Natural killer cell (primary cell): ENCODE results near the gene PPDPF. TPM values are rescaled to one million over a fixed set of nuclear protein-coding genes. Genes with fewer than 3 reads are reported as not detected.

ENCODE experiments used
- ATAC-seq, 3 donors: fragments of 150-1000 bp in 2 of 3; fragments of 200-7000 bp in 1 of 3; cut with Tn5 transposase; 1 replicate in 1 of 3; 2 replicates in 2 of 3; pipeline ENCODE4 v1.10.0; 2021; ENCODE audit warnings: mild to moderate bottlenecking in 2 of 3, moderate library complexity in 2 of 3
- DNase-seq, 2 donors: peaks; one replicate each; pipeline versions ENCODE4 v3.0.0 to v3.0.0-alpha.2; 2013 to 2021; ENCODE audit warnings: mixed read lengths in 1 of 2
- H3K27ac ChIP-seq: one replicate; pipeline ENCODE4 v1.5.1; 2013; ENCODE audit warnings: mild to moderate bottlenecking, low read length
- H3K27me3 ChIP-seq: one replicate; pipeline ENCODE4 v1.6.1; 2013; ENCODE audit warnings: low read length; ENCODE audit not compliant: control insufficient read depth, insufficient read depth
- H3K36me3 ChIP-seq: one replicate; pipeline ENCODE4 v1.6.1; 2013; ENCODE audit warnings: low read length; ENCODE audit not compliant: control insufficient read depth, insufficient read depth
- H3K4me1 ChIP-seq: one replicate; pipeline ENCODE4 v1.6.1; 2013; ENCODE audit warnings: low read length; ENCODE audit not compliant: control insufficient read depth, insufficient read depth
- H3K4me3 ChIP-seq: one replicate; pipeline ENCODE4 v1.5.1; 2013; ENCODE audit warnings: low read length
- H3K9me3 ChIP-seq: one replicate; pipeline ENCODE4 v1.6.1; 2013; ENCODE audit warnings: low read length; ENCODE audit not compliant: control insufficient read depth, insufficient read depth
- H3K27ac Mint-ChIP-seq, 2 donors: one replicate each; pipeline ENCODE4 v1.8.0; 2022; ENCODE audit warnings: mild to moderate bottlenecking in 2 of 2, mixed read lengths in 2 of 2, moderate library complexity in 1 of 2
- H3K27me3 Mint-ChIP-seq, 2 donors: one replicate each; pipeline ENCODE4 v1.8.0; 2022; ENCODE audit warnings: low read depth in 2 of 2, mixed read lengths in 2 of 2
- H3K36me3 Mint-ChIP-seq: one replicate; pipeline ENCODE4 v1.8.0; 2022; ENCODE audit warnings: mixed read lengths
- H3K4me1 Mint-ChIP-seq, 2 donors: one replicate each; pipeline ENCODE4 v1.8.0; 2022; ENCODE audit warnings: mixed read lengths in 2 of 2
- H3K4me3 Mint-ChIP-seq: one replicate; pipeline ENCODE4 v1.8.0; 2022; ENCODE audit warnings: mild to moderate bottlenecking, moderate library complexity, mixed read lengths
- H3K9me3 Mint-ChIP-seq, 2 donors: one replicate each; pipeline ENCODE4 v1.8.0; 2022; ENCODE audit warnings: mixed read lengths in 2 of 2
- WGBS: methylation state at CpG from one replicate; pipeline ENCODE4 v1.1.7; 2013; ENCODE audit warnings: missing lambda C conversion rate; ENCODE audit not compliant: insufficient coverage; 5-methylcytosine and 5-hydroxymethylcytosine counted together
- intact Hi-C: fragments of 100-400 bp; cut with micrococcal nuclease; formaldehyde crosslinking; loops from one replicate; pipeline ENCODE4 v1.14.2; 2022
- total RNA-seq, 4 donors: library from RNA; stranded (reverse); fragments of 120-200 nt in 1 of 4; gene quantifications; one replicate each; pipeline versions ENCODE4 v1.2.3 to v1.2.4, GENCODE V29; 2013 to 2022
- TF ChIP-seq, protein P1 (sequence below): fragments of 200-600 bp; IDR thresholded peaks from one replicate; pipeline ENCODE4 v1.8.0; 2022; ENCODE audit warnings: antibody characterized with exemption

Gene PPDPF
- total RNA-seq, 3 donors from 2014 or later (not counting 1 experiment from before 2014, with no cell fraction given) = 95.5 to 197 (median 159) TPM

DNA sequence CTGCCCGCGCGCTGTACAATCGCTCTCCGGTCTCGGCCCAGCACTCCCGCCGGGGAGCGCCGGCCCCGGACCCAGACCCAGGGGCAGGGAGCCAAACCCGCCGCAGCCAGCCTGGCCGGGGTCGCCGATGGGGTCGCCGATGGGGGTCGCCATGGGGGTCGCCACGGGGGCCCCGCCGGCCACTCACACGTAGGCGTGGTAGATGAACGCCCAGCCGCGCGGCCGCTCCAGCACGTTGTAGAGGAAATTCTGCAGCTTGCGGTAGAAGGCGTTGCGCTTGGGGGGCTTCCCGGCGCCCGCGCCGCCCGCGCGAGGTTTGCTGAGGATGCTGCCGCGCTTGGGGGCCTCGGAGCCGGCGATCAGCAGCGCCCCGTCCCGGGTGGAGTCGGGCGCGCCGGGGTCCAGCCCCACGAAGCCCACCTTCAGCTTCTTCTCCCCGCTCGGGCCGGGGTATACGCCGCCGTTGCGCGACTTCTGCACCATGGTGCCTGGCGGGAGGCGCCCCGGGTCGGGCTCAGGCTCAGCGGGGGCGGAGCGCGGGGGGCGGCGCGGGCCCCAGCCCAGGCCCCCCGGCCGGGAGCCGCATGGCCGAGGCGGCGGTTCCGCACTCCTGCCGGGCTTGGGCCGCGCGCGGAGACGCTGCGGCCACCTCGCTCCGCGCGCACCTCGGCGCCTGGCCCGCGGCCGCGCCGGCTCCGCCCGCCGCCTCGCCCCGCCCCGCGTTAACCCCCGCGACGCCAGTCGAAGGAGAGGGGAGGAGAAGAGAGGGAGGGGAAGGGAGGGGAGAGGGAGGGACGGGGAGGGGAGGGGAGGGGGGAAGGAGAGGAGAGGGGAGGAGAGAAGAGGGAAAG is 48.4 kb upstream of the PPDPF start, which contains the start of gene KCNQ2:
TSS of gene KCNQ2 (minus strand) at position 675 of the 851 bp plus-strand sequence. CDS start at position 483, 192 bp downstream.
- ATAC-seq = peak in 2 of 3 donors; percentile 53 to 64
- intact Hi-C loops = no loop called here
- no peaks in the 10 kb centered on the region for H3K36me3 ChIP-seq
- WGBS = under 1% methylated on average over 109 of the region's 111 CpGs
- no peak within 1 kb of the TSS for H3K4me3 ChIP-seq
- TF ChIP-seq, protein P1, sequence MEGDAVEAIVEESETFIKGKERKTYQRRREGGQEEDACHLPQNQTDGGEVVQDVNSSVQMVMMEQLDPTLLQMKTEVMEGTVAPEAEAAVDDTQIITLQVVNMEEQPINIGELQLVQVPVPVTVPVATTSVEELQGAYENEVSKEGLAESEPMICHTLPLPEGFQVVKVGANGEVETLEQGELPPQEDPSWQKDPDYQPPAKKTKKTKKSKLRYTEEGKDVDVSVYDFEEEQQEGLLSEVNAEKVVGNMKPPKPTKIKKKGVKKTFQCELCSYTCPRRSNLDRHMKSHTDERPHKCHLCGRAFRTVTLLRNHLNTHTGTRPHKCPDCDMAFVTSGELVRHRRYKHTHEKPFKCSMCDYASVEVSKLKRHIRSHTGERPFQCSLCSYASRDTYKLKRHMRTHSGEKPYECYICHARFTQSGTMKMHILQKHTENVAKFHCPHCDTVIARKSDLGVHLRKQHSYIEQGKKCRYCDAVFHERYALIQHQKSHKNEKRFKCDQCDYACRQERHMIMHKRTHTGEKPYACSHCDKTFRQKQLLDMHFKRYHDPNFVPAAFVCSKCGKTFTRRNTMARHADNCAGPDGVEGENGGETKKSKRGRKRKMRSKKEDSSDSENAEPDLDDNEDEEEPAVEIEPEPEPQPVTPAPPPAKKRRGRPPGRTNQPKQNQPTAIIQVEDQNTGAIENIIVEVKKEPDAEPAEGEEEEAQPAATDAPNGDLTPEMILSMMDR = no peak
- H3K36me3 Mint-ChIP-seq = no peaks in the 10 kb centered on the region
- H3K4me1 Mint-ChIP-seq = peaks cover 0 to 6% of the 10 kb centered on the region in 2 donors
- no peaks in the 10 kb centered on the region for H3K4me1 ChIP-seq
- H3K27ac ChIP-seq = no peak within 1 kb of the TSS
- H3K9me3 Mint-ChIP-seq = no peaks in the 10 kb centered on the region
- peak in 1 of 2 donors; percentile 25 for DNase-seq
- H3K4me3 Mint-ChIP-seq = peak within 1 kb of the TSS; percentile 69
- no peak within 1 kb of the TSS for H3K27ac Mint-ChIP-seq
- peaks cover 31% of the 10 kb centered on the region for H3K27me3 ChIP-seq
- H3K27me3 Mint-ChIP-seq = peaks cover 18 to 25% of the 10 kb centered on the region in 2 donors
- no peaks in the 10 kb centered on the region for H3K9me3 ChIP-seq

DNA sequence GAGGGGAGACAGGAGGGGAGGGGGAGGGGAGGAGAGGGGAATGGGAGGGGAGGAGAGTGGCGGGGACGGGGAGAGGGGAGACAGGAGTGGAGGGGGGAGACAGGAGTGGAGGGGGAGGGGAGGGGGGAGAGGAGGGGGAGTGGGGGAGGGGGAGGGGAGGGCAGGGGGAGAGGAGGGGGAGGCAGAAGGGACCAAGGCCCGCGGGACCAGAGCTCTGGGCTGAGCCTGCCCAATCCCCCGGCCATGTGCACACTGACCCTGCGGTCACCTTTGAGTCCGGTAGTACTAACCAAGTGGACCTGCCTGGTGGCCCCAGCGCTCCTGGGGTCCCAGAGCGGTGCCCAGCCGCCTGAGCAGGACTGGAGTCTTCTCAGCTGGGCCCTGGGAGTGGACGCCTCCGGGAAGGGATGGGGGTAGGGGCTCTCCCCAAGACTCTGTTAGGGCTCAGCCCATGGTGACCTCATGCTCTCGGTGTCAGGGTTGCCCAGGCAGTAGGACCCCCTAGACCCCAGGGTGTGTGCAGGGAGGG is 47.6 kb upstream of the PPDPF start:
- no peak for ATAC-seq
- H3K27ac Mint-ChIP-seq = no peak overlapping the region
- H3K9me3 ChIP-seq = no peaks in the 10 kb centered on the region
- H3K9me3 Mint-ChIP-seq = no peaks in the 10 kb centered on the region
- intact Hi-C loops = no loop called here
- no peaks in the 10 kb centered on the region for H3K4me1 ChIP-seq
- peaks cover 31% of the 10 kb centered on the region for H3K27me3 ChIP-seq
- H3K4me3 Mint-ChIP-seq = no peak overlapping the region
- H3K27me3 Mint-ChIP-seq = peaks cover 21 to 25% of the 10 kb centered on the region in 2 donors
- 72% methylated on average over 11 of the region's 13 CpGs for WGBS
- no peaks in the 10 kb centered on the region for H3K36me3 ChIP-seq
- TF ChIP-seq, protein P1 = no peak
- no peak overlapping the region for H3K4me3 ChIP-seq
- H3K36me3 Mint-ChIP-seq = no peaks in the 10 kb centered on the region
- H3K27ac ChIP-seq = no peak overlapping the region
- no peak for DNase-seq
- H3K4me1 Mint-ChIP-seq = peaks cover 0 to 6% of the 10 kb centered on the region in 2 donors

DNA sequence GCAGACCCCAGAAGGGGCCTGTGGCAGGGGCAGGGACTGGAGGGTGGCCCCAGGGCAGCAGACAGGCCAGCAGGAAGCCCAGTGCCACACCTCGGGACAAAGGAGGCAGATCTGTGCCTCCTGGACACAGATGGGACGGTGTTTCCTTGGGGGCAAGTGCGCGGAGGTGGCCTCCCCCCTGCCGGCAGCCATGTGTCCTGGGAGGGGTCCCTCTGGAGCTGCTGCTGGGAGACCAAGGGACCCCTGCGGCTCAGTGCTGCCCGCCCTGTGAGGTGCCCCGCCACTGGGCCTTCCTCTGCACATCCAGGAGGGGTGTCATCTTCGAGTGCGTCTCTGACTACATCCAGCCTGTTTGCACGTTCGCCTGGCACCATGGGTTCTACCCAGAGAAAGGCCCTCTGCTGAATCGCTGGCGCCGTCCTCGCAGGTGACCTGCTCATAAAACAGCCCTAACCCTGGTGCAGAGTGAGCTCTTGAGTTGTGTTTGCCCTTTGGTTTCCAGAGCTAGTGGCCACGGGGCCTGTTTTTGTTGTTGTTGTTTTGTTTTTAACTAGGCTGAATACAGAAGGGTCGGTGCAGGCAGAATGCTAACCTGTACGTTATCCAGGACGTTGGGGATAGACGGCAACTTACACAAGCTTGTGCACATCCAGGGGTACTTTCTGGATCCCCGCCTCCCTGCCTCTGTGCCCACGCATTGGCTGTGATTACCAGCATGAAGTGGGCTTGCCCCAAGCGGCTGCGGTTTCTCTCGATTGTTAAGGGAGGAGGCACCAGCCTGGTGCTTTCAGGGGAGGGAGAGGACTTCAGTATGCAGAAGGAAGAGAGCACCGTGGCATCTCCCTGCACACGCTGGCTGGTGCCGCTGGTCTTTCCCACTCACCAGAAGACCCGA is 46.8 kb upstream of the PPDPF start:
- H3K27me3 ChIP-seq = peaks cover 33% of the 10 kb centered on the region

More for the DNA sequence above, 46.8 kb upstream of the PPDPF start:
- ATAC-seq (peak in 1 of 3 donors; percentile 45), DNase-seq (peak in 1 of 2 donors; percentile 39)
- Histone ChIP-seq H3K4me1 (no peaks in the 10 kb centered on the region), H3K4me3 (no peak overlapping the region), H3K9me3 (no peaks in the 10 kb centered on the region), H3K27ac (no peak overlapping the region), H3K36me3 (no peaks in the 10 kb centered on the region)
- H3K9me3 Mint-ChIP-seq = no peaks in the 10 kb centered on the region
- no peaks in the 10 kb centered on the region for H3K36me3 Mint-ChIP-seq
- H3K4me3 Mint-ChIP-seq = no peak overlapping the region
- 40% methylated on average over 30 of the region's 30 CpGs for WGBS
- H3K4me1 Mint-ChIP-seq = peaks cover 0 to 6% of the 10 kb centered on the region in 2 donors
- no peak overlapping the region for H3K27ac Mint-ChIP-seq
- peaks cover 25 to 27% of the 10 kb centered on the region in 2 donors for H3K27me3 Mint-ChIP-seq
- intact Hi-C loops = no loop called here
- TF ChIP-seq, protein P1 = no peak
